Measurements from ENCODE around the gene MRTO4.
"Not testable (repeated sequence)": the region's sequence is repeated elsewhere in the genome, so short reads cannot be mapped to it uniquely, and the experiment has no call there.

Gene MRTO4

GRCh38 chr1:19255288-19255687 is 3.7 kb downstream of the MRTO4 start:
- ATAC-seq, result no peak
- TF ChIP-seq CSDC2 (CRISPR knock-in tag; IDR thresholded peaks at IDR 0.05), result no peak
- TF ChIP-seq ISL1 (CRISPR knock-in tag; IDR thresholded peaks at IDR 0.05), result no peak
- no peak for TF ChIP-seq ZFP30 (CRISPR knock-in tag; IDR thresholded peaks at IDR 0.05)
- TF ChIP-seq ZNF8 (CRISPR knock-in tag; IDR thresholded peaks at IDR 0.05), result no peak
- TF ChIP-seq ESRRG (CRISPR knock-in tag; IDR thresholded peaks at IDR 0.05), result no peak
- TF ChIP-seq CREB5 (CRISPR knock-in tag; IDR thresholded peaks at IDR 0.05; ENCODE audit: low read depth), result no peak
- no peak for TF ChIP-seq BACH2 (CRISPR knock-in tag; IDR thresholded peaks at IDR 0.05; ENCODE audit: borderline replicate concordance)
- TF ChIP-seq ZNF565 (CRISPR knock-in tag; conservative IDR thresholded peaks at IDR 0.05; ENCODE audit: low read depth), result no peak
- TF ChIP-seq TCF4 (CRISPR knock-in tag; IDR thresholded peaks at IDR 0.05; ENCODE audit: borderline replicate concordance), result no peak

DNA sequence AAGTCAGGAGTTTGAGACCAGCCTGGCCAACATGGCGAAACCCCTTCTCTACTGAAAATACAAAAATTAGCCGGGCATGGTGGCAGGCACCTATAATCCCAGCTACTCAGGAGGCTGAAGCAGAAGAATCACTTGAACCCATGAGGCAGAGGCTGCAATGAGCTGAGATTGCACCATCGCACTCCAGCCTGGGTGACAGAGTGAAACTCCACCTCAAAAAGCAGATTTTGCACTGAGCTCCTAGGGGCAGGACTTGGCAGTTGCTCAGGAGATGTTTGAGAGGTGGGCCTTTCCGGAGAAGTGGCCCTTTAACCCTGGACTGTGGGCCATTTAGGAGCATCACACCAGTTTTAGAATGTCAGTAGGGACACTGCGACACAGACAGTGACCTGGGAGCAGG is 4.7 kb downstream of the MRTO4 start:
- ATAC-seq, result not testable (repeated sequence)

DNA sequence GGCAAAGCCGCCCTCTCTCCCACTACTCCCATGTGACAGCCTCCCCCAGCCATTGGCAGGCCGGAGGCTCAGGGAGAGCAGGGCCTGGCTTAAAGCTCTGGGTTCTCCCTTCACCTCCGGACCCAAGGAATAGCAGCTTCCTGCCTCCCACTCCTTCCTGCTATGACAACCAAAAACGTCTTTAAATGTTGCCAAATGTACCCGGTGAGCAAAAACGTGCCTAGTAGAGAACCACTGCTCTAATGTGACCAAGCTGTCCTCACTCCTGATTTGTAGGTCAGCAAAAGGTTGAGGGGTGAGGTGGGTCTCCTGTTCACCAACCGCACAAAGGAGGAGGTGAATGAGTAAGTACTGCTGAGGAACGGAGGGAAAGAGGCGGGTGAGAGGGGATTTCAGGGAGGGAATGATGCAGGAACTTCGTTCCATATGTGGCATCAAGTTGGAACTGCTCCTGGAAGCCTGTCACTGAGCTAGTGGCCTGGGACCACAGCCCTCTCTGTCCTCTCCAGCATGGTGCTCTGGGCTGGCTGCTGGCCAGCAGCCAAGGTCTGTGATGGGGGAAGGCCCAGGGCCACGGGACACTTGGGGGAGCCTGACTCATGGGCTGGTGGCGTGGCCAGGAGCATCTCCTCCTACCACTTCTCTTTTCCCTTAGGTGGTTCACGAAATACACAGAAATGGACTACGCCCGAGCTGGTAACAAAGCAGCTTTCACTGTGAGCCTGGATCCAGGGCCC is 5.7 kb downstream of the MRTO4 start:
- ATAC-seq, result no peak
- TF ChIP-seq OSR1 (CRISPR knock-in tag; IDR thresholded peaks at IDR 0.05) (no peak), BACH2 (CRISPR knock-in tag; IDR thresholded peaks at IDR 0.05; ENCODE audit: borderline replicate concordance) (no peak), TOX (CRISPR knock-in tag; IDR thresholded peaks at IDR 0.05; ENCODE audit: borderline replicate concordance) (no peak), ZNF70 (CRISPR knock-in tag; IDR thresholded peaks at IDR 0.05) (no peak), ARNTL (CRISPR knock-in tag; IDR thresholded peaks at IDR 0.05; ENCODE audit: borderline replicate concordance, low read depth) (no peak), ZNF8 (CRISPR knock-in tag; IDR thresholded peaks at IDR 0.05) (no peak)
- TF ChIP-seq, protein P1, sequence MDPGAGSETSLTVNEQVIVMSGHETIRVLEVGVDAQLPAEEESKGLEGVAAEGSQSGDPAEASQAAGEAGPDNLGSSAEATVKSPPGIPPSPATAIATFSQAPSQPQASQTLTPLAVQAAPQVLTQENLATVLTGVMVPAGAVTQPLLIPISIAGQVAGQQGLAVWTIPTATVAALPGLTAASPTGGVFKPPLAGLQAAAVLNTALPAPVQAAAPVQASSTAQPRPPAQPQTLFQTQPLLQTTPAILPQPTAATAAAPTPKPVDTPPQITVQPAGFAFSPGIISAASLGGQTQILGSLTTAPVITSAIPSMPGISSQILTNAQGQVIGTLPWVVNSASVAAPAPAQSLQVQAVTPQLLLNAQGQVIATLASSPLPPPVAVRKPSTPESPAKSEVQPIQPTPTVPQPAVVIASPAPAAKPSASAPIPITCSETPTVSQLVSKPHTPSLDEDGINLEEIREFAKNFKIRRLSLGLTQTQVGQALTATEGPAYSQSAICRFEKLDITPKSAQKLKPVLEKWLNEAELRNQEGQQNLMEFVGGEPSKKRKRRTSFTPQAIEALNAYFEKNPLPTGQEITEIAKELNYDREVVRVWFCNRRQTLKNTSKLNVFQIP (CRISPR knock-in tag; IDR thresholded peaks at IDR 0.05; ENCODE audit: borderline replicate concordance, low read depth), result no peak
- TF ChIP-seq, protein P2, sequence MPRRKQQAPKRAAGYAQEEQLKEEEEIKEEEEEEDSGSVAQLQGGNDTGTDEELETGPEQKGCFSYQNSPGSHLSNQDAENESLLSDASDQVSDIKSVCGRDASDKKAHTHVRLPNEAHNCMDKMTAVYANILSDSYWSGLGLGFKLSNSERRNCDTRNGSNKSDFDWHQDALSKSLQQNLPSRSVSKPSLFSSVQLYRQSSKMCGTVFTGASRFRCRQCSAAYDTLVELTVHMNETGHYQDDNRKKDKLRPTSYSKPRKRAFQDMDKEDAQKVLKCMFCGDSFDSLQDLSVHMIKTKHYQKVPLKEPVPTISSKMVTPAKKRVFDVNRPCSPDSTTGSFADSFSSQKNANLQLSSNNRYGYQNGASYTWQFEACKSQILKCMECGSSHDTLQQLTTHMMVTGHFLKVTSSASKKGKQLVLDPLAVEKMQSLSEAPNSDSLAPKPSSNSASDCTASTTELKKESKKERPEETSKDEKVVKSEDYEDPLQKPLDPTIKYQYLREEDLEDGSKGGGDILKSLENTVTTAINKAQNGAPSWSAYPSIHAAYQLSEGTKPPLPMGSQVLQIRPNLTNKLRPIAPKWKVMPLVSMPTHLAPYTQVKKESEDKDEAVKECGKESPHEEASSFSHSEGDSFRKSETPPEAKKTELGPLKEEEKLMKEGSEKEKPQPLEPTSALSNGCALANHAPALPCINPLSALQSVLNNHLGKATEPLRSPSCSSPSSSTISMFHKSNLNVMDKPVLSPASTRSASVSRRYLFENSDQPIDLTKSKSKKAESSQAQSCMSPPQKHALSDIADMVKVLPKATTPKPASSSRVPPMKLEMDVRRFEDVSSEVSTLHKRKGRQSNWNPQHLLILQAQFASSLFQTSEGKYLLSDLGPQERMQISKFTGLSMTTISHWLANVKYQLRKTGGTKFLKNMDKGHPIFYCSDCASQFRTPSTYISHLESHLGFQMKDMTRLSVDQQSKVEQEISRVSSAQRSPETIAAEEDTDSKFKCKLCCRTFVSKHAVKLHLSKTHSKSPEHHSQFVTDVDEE (CRISPR knock-in tag; IDR thresholded peaks at IDR 0.05), result no peak

GRCh38 chr1:19258353-19258752 is 6.7 kb downstream of the MRTO4 start:
- TF ChIP-seq CREB5 (CRISPR knock-in tag; IDR thresholded peaks at IDR 0.05; ENCODE audit: low read depth), result no peak
- no peak for TF ChIP-seq RARB (CRISPR knock-in tag; IDR thresholded peaks at IDR 0.05)
- no peak for TF ChIP-seq TCF4 (CRISPR knock-in tag; IDR thresholded peaks at IDR 0.05; ENCODE audit: borderline replicate concordance)
- TF ChIP-seq, protein P2 (CRISPR knock-in tag; IDR thresholded peaks at IDR 0.05), result no peak
- no peak for TF ChIP-seq OSR1 (CRISPR knock-in tag; IDR thresholded peaks at IDR 0.05)
- no peak for TF ChIP-seq ZC3H10 (CRISPR knock-in tag; IDR thresholded peaks at IDR 0.05)
- no peak for TF ChIP-seq ESRRG (CRISPR knock-in tag; IDR thresholded peaks at IDR 0.05)
- TF ChIP-seq, protein P1 (CRISPR knock-in tag; IDR thresholded peaks at IDR 0.05; ENCODE audit: borderline replicate concordance, low read depth), result no peak
- TF ChIP-seq GLIS3 (CRISPR knock-in tag; IDR thresholded peaks at IDR 0.05), result no peak
- no peak for TF ChIP-seq CSDC2 (CRISPR knock-in tag; IDR thresholded peaks at IDR 0.05)
- no peak for ATAC-seq

Measured in SK-N-SH treated with all-trans-retinoic acid at 6 μM for 48 hours (cell line).